Gastroesophageal sphincter (tissue), 3 donors: ENCODE measurements around the gene GATB.

Experiments
- POLR2A ChIP-seq, 2 donors: fragments of 450-650 bp; IDR thresholded peaks; one replicate each; pipeline ENCODE4 v1.6.1; 2017; ENCODE audit warnings: antibody characterized with exemption in 2 of 2, mild to moderate bottlenecking in 2 of 2, moderate library complexity in 1 of 2
- POLR2AphosphoS5 ChIP-seq: sonication (generic); formaldehyde crosslinking; IDR thresholded peaks from one replicate; pipeline ENCODE4 v1.6.1; 2017; ENCODE audit warnings: antibody characterized with exemption
- TF ChIP-seq, protein P1 (sequence below), 4 experiments: fragments of 200-600 bp in 2 of 4; fragments of 450-650 bp in 2 of 4; sonication (generic) in 1 of 4; IDR thresholded peaks; one replicate each; pipeline ENCODE4 v1.5.1; 2017 to 2019; ENCODE audit warnings: antibody characterized with exemption in 4 of 4, mild to moderate bottlenecking in 2 of 4, moderate library complexity in 2 of 4

DNA sequence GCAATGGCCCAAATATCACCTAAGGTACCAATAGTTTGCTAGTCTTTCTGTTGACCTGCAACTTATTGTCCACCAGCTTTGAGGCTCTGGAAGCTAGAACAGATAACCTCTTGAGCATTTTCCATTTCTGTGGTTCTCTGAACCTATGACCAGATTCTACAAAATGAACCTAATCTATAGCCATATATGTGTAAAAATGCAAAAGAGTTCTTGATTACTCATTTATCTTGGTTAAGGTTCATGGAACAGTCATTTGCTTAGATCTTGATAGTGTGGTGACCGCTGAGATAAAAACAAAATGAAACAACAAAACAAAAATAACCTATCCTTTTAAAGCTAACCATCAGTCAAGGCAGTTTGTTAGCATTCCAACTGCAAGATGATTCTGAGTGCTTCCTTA lies 9.3 kb upstream of the GATB start:
- TF ChIP-seq, protein P1, sequence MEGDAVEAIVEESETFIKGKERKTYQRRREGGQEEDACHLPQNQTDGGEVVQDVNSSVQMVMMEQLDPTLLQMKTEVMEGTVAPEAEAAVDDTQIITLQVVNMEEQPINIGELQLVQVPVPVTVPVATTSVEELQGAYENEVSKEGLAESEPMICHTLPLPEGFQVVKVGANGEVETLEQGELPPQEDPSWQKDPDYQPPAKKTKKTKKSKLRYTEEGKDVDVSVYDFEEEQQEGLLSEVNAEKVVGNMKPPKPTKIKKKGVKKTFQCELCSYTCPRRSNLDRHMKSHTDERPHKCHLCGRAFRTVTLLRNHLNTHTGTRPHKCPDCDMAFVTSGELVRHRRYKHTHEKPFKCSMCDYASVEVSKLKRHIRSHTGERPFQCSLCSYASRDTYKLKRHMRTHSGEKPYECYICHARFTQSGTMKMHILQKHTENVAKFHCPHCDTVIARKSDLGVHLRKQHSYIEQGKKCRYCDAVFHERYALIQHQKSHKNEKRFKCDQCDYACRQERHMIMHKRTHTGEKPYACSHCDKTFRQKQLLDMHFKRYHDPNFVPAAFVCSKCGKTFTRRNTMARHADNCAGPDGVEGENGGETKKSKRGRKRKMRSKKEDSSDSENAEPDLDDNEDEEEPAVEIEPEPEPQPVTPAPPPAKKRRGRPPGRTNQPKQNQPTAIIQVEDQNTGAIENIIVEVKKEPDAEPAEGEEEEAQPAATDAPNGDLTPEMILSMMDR (IDR thresholded peaks at IDR 0.05): no peak
- no peak for TF ChIP-seq POLR2A (IDR thresholded peaks at IDR 0.05)
- TF ChIP-seq POLR2AphosphoS5: no peak
